ENCODE data around the gene PRCD.

Gene PRCD

GRCh38 chr17:76539631-76540271 lies at the start of gene PRCD:
TSS of gene PRCD (plus strand) at chr17:76540044. CDS start at chr17:76540142, 98 bp downstream.
- no peak for DNase-seq (ENCODE audit: low read depth)

DNA sequence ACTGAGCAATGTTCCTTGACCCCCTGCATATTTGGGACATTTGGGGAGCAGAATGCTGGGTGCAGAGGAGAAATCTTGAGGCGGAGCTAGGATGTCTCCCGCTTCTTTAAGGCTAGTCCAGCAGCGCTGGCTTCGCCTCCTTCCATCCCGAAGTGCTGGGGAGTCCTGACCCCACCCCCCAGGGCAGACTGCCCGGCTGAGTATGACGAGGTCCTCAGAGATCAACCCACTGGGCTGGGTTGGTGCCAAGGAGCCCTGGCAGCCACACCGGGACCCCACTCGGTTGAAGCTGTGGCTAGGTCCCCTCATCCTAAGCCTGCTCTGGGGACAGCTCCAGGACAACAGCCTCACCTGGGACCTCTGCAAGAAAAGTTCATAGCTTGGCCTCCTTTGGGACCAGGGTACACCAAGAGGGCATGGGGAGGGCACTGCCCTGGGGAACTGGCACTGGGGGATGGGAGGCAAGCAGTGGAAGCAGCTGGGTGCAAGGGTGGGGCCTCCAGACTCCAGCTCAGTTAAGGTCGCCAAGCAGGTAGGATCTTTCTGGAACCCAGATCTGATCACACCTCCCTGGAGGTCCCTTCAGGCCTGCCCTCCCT lies 49.6 kb upstream of the PRCD start:
- DNase-seq (ENCODE audit: low read depth) = no peak

- no peak for DNase-seq (ENCODE audit: low read depth)
These were observed 48.3 kb upstream of the PRCD start for GRCh38 chr17:76491271-76492122.

- DNase-seq (ENCODE audit: low read depth) = no peak
These were observed 47.5 kb upstream of the PRCD start for GRCh38 chr17:76492123-76492988.

DNA sequence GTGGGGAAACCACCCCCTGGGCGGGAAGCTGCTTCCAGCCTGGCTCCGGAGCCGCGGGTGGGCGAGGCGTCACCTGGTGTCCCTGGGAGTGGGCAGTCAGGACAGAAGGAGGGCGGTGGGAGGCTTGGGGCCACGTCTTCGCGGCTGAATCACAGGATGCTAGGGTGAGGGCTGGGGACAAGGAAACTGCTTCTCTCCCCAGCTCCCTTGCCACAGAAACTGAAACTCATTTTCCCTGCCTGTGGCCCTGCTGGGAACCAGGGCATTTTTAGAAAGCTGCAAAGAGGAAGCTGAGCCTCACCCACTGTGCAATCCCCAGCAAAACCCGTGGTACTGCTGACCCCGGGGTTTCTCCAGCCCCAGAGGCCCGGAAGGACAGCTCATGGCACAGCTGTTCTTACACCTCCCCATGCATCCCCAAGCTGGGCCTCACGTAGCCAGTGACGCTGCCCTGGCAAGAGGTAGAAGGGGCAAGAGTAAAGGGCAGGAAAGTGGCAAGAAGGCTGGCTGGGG lies 46.8 kb upstream of the PRCD start:
- DNase-seq (ENCODE audit: low read depth) = no peak

- no peak for DNase-seq (ENCODE audit: low read depth)
These were observed 46.2 kb upstream of the PRCD start for GRCh38 chr17:76493505-76494167.

DNA sequence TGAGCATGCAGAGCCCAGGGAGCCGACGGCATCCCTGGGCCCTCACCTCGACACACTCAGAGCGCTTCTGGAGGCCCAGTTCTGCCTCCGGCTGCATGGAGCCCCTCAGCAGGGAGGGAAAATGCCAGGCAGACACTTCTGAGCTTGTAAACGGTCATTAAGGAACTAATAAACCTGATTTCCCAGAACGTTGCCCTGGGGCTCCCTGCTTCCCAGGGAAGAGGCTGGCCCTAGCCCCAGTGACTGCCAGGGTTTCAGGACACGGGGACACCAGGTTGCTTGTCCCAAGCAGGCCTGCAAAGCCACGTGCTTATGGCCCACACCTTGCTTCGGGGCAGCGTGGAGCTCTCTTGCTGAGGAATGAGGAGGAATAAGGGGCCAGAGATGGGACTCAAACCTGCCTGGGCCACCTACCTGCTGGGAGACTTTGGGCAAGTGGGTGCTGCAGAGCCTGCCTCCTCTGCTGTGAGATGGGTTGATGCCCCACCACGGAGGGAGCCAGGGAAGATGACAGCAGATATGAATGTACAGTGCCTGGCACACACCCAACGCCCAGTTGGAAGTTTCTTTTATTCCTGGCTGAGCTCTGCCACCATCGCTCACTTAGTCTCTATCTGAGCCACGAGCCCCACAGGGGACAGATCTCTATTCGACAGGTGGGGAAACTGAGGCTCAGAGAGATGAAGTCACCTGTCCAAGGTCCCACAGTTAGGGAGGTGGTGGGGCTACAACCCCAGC lies 44.0 kb upstream of the PRCD start:
- no peak for DNase-seq (ENCODE audit: low read depth)

GRCh38 chr17:76496464-76496863 lies 43.4 kb upstream of the PRCD start:
- no peak for DNase-seq (ENCODE audit: low read depth)

GRCh38 chr17:76497699-76497978 lies 42.2 kb upstream of the PRCD start:
- DNase-seq (ENCODE audit: low read depth) = no peak

DNA sequence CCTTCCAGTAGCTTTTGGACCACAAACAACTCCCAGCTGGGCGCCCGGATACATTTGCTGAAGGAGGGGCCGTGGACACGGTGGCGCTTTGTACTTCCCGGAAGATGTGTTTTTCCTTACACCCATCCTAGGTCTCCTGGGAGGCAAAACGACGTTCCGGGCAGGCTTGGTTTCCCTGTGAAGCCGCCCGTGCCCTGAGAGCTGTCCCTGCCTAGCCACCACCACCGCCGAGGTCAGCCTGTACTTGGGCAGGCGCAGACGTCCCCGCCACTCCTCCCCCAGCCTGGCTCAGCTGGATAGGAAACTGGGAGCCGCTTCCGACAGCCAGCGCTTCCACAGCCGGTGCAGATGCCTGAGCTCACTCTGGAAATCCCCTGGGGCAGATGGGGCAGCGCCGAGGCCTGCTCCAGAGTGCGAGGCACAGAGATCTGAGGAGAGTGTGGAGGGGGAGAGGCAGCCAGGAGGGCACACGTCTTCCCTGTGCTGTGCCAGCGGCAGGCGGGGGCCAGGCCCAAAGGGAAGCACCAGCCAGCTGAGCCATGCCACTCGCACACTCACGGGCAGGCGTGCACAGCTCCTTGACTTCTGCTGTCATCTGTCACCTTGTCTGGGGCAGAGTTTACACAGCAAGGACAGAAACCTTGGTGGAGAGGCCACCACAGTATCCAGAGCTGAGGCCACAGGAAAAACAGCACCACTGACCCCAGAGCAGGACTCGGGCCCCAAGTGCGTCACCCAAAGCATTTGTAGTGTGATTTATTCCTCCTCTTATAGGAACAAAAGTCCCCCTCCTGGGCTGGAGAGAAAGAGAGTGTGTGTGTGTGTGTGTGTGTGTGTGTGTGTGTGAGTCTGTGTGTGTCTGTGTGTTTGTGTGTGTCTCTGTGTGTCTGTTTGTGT lies 41.6 kb upstream of the PRCD start:
- DNase-seq (ENCODE audit: low read depth) = no peak

GRCh38 chr17:76498876-76499251 lies 41.0 kb upstream of the PRCD start:
- DNase-seq (ENCODE audit: low read depth) = no peak

GRCh38 chr17:76499267-76499667 lies 40.6 kb upstream of the PRCD start:
- no peak for DNase-seq (ENCODE audit: low read depth)

DNA sequence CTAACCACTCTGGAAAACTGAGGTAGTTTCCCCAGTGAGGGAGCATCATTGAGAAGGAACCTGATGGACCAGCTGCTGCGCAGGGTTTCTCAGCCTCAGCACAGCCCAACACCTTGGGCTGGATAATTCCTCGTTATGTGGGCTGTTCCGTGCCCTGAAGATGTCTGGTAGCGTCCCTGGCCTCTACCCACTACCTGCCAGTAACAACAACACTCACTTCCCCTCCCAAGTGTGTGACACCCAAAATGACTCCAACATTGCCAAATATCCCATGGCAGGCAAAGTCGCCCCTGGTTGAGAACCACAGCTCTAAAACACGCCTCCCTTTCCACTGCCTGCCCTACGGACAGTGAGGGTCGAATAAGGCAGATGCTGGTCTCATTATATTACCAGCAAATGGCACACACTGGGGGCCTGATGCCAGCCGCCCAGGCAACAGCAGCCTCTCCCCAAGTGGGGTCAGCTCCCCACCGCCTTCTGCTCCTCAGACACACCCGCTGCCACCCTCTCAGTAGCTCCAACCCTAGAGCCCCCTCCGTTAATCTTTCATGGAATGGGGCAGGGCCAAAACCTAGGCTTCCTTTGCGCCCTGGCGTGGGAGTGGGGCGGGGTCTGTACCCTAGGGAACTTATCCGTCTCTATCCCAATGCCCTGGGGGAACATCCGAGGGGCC lies 39.6 kb upstream of the PRCD start:
- DNase-seq (ENCODE audit: low read depth) = no peak

DNA sequence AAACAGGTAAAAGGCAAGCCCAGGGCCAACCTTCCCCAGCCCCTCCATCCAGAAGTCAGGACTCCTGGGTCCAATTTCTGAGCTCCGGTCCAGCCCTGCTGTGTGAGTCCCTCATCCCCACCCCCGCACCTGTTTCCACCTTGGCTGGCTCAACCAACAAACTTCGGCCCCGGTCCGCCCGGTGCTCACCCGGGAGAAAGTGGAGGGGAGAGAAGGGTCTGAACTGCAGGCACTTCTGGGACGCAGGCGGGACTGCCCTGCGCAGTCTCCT lies 39.2 kb upstream of the PRCD start:
- no peak for DNase-seq (ENCODE audit: low read depth)

- DNase-seq (ENCODE audit: low read depth) = peak; percentile 93
These were observed 38.6 kb upstream of the PRCD start, which contains the start of gene RHBDF2 for GRCh38 chr17:76501018-76501826. TSS of gene RHBDF2 (minus strand) at chr17:76501423. CDS start at chr17:76481524, 19,899 bp downstream.

GRCh38 chr17:76501827-76502307 lies 38.0 kb upstream of the PRCD start:
- no peak for DNase-seq (ENCODE audit: low read depth)

DNA sequence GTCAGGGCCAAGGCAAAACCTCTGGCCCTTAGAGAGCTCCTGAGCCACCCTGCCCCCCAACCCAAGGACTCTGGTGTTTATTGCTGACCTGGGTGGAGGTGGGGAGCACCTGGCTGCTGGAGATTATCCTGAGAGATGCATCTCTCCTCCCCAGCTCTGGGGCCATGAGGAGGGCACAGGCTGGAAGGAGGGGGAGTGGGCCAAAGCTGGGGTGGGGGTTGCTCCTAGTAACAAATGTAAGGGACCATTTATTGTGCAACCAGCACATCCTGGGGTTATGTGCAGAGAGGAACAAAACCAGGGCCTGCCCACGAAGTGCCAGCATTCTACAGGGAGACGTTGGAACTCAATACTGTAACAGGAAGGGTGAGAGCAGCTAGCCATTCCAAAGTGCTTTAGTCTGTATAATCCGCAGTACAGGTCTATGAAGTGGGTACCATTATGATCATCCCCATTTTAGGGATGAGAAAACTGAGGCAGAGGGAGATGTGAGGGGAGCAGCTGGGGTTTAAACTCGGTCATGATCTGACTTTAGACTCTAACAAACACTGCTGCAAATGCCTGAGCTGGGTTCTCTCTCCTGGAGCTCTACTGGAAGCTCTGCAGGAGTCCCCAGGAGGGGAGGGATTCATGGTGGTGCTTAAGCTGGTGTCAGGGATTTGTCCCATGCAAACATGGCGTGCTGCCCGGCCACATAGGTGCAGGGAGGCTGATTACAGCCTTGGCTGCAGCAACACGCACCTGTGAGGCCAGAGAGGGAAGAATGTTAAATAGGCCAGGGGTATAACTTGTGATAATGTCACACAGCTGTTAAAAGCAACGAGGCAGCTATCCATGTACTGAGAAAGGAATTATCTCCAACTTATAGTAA lies 37.3 kb upstream of the PRCD start:
- no peak for DNase-seq (ENCODE audit: low read depth)
